ENCODE results near the gene HOXA7.

HOXA7 gene

DNA sequence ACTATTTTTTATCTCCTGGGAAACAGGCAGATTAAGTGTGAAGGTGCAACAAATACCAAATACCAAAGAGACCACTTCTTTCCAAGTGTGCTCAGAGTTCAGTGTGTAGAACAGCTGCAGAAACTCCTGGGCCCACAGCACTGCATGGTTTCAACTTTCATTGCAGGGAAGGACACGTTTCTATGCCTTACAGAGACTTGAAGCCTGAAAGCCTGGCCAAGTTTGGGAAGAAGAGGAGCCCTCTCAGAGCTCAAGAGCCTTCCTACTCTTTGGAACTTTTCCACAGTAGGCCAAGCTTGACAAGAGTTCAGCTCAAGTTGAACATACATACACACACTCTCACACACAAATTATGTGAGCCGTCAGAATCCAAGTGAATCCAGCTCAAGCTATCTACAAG is 28.4 kb downstream of the HOXA7 start (continued):
- TF ChIP-seq ZNF521 (tag by site-specific recombination; IDR thresholded peaks at IDR 0.05) = no peak

DNA sequence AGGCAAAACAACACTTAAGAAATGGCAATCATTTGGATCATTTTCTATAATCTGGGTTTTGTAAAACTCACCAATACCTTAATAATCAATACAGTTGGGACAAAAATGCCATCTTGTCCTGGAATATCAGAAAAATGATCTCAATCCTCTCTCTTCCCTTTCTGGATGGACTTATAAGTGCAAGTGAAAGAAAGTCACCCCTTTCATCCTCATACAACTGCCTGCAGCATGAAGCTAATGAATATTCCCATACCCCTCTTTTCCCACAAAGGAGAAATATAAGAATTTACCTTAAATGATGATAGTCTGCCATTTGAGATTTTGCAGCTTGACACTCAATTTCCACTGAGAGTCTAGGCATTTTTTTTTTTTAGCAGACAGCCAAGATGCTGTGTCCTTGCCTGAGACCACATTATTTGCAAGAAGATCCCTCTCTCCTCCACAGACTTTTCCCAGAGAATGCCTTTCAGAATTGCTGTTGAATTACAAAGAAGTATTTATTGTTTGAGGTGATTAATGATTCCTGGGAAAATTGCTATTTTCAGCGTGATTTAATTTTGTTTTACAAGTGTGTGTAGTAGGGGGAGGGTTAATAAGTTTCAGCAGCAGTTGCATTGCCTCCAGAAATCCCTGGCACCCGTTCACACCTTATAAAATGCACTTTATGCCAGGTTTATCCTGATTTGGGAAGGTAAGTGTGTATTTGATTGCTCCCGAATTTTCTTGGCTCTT is 29.7 kb downstream of the HOXA7 start:
- TF ChIP-seq ZNF391 (tag by site-specific recombination; IDR thresholded peaks at IDR 0.05; ENCODE audit: borderline replicate concordance, low read depth) (no peak), ZNF133 (tag by site-specific recombination; IDR thresholded peaks at IDR 0.05) (no peak), FEZF1 (tag by site-specific recombination; IDR thresholded peaks at IDR 0.05) (peak; percentile 29; the same call in 1 of the 2 replicates), PRDM1 (tag by site-specific recombination; IDR thresholded peaks at IDR 0.05) (peak; percentile 85), ZNF18 (tag by site-specific recombination; IDR thresholded peaks at IDR 0.05) (peak; percentile 77), PRDM6 (tag by site-specific recombination; IDR thresholded peaks at IDR 0.05) (0 out of 2 replicates have a peak, but pooled peaks have one; percentile 17)
- ChIA-PET POLR2A (no interaction called here), CTCF (interaction anchor here (0.6 to 0.7 kb wide), 2 partner anchors 55 to 98 kb away, joined by 5 to 6 read pairs; no protein-coding TSS in a partner anchor)

DNA sequence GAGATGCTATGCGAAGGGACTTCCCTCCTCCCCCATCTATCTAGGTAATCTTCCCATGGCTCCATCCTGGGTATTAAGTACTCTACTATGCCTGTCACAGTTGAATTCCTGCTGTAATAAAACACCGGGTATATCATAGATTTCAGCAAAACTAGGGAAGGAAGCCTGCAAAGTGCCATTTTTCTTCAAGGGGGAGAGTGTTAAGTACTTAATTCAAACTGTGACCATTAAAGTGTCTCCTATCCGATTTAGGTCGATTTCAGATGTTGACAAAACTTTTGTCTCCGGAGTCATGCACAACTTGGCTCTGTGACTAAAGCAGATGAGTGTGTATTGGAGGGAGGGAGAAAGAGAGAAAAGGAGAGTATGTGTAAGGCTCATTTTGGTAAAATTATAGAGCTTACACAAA is 30.5 kb downstream of the HOXA7 start:
- Histone ChIP-seq H3K36me3 (ENCODE audit: control insufficient read depth in 2 of 2, insufficient read depth in 1 of 2, low read length in 2 of 2) (peaks cover 5 to 29% of the 10 kb centered on the region in 2 experiments; a peak in 1 of 3 replicates), H3K4me3 (ENCODE audit: low read depth, low read length) (no peak overlapping the region), H3K4me1 (ENCODE audit: control insufficient read depth, insufficient read depth, low read length) (peaks cover 49% of the 10 kb centered on the region), H3K27ac (ENCODE audit: extremely low read depth, low read depth, low read length) (peak overlapping the region; percentile 34; the same call in 1 of the 2 replicates), H3K9me3 (ENCODE audit: control insufficient read depth, insufficient read depth, low read depth, low read length) (no peaks in the 10 kb centered on the region)
- no peak for TF ChIP-seq ZNF175 (tag by site-specific recombination; IDR thresholded peaks at IDR 0.05)
- TF ChIP-seq ZBTB17 (tag by site-specific recombination; IDR thresholded peaks at IDR 0.05) = peak; percentile 45; the same call in 1 of the 2 replicates
- peak; percentile 24; the same call in 1 of the 2 replicates for TF ChIP-seq ZNF398 (tag by site-specific recombination; IDR thresholded peaks at IDR 0.05)
- no peak for TF ChIP-seq ZNF692 (tag by site-specific recombination; IDR thresholded peaks at IDR 0.05)
- no peak for TF ChIP-seq AEBP2 (tag by site-specific recombination; IDR thresholded peaks at IDR 0.05; ENCODE audit: borderline replicate concordance)
- TF ChIP-seq ZNF514 (tag by site-specific recombination; IDR thresholded peaks at IDR 0.05) = no peak
- TF ChIP-seq IKZF3 (tag by site-specific recombination; IDR thresholded peaks at IDR 0.05) = peak; percentile 75
- TF ChIP-seq ZIC2 (tag by site-specific recombination; IDR thresholded peaks at IDR 0.05) = peak; percentile 96
- TF ChIP-seq ZBTB21 (tag by site-specific recombination; IDR thresholded peaks at IDR 0.05) = 0 out of 2 replicates have a peak, but pooled peaks have one; percentile 16
- TF ChIP-seq PRDM6 (tag by site-specific recombination; IDR thresholded peaks at IDR 0.05) = peak; percentile 91
- peak; percentile 80 for TF ChIP-seq FEZF1 (tag by site-specific recombination; IDR thresholded peaks at IDR 0.05)
- TF ChIP-seq ZNF843 (tag by site-specific recombination; IDR thresholded peaks at IDR 0.05) = peak; percentile 46; the same call in 1 of the 2 replicates
- no peak for TF ChIP-seq ZNF501 (tag by site-specific recombination; IDR thresholded peaks at IDR 0.05)
- TF ChIP-seq ZSCAN30 (tag by site-specific recombination; IDR thresholded peaks at IDR 0.05) = peak; percentile 80
- no peak for TF ChIP-seq ZNF529 (tag by site-specific recombination; IDR thresholded peaks at IDR 0.05; ENCODE audit: insufficient replicate concordance)
- ChIA-PET POLR2A (no interaction called here), CTCF (interaction anchor here (0.5 to 0.7 kb wide), 3 partner anchors 55 to 1233 kb away, joined by 3 to 6 read pairs (median 5); no protein-coding TSS in a partner anchor)

More for the DNA sequence above, 29.7 kb downstream of the HOXA7 start:
- H3K27ac ChIP-seq (ENCODE audit: extremely low read depth, low read depth, low read length) = no peak overlapping the region; the same call in 1 of the 2 replicates
- peaks cover 5 to 24% of the 10 kb centered on the region in 2 experiments; a peak in 1 of 3 replicates for H3K36me3 ChIP-seq (ENCODE audit: control insufficient read depth in 2 of 2, insufficient read depth in 1 of 2, low read length in 2 of 2)
- no peaks in the 10 kb centered on the region for H3K9me3 ChIP-seq (ENCODE audit: control insufficient read depth, insufficient read depth, low read depth, low read length)
- no peak overlapping the region for H3K4me3 ChIP-seq (ENCODE audit: low read depth, low read length)
- H3K4me1 ChIP-seq (ENCODE audit: control insufficient read depth, insufficient read depth, low read length) = peaks cover 49% of the 10 kb centered on the region
